Colonic mucosa (tissue), 4 donors: ENCODE data around the gene KIAA0513. TPM values are rescaled to one million over a fixed set of nuclear protein-coding genes. Genes with fewer than 3 reads are reported as not detected.

ENCODE experiments used
- DNase-seq: peaks from one replicate; pipeline ENCODE4 v3.0.0-alpha.2; 2020
- H3K27ac ChIP-seq: fragments of 200-600 bp; one replicate; pipeline ENCODE4 v1.8.0; 2021
- H3K27me3 ChIP-seq: fragments of 200-600 bp; one replicate; pipeline ENCODE4 v1.8.0; 2021
- H3K36me3 ChIP-seq: fragments of 200-600 bp; one replicate; pipeline ENCODE4 v1.8.0; 2021
- H3K4me1 ChIP-seq: fragments of 200-600 bp; one replicate; pipeline ENCODE4 v1.8.0; 2021; ENCODE audit warnings: mild to moderate bottlenecking
- H3K4me3 ChIP-seq: fragments of 200-600 bp; one replicate; pipeline ENCODE4 v1.8.0; 2021
- H3K9ac ChIP-seq, 2 donors: one replicate each; pipeline ENCODE4 v1.7.0; 2013; ENCODE audit warnings: control low read depth in 2 of 2, low read depth in 2 of 2, low read length in 2 of 2
- H3K9me3 ChIP-seq: fragments of 200-600 bp; one replicate; pipeline ENCODE4 v1.8.0; 2021
- CTCF ChIP-seq: fragments of 200-600 bp; IDR thresholded peaks from one replicate; pipeline ENCODE4 v1.8.0; 2022; ENCODE audit warnings: antibody characterized with exemption, mild to moderate bottlenecking
- intact Hi-C: fragments of 100-400 bp; cut with DNase I; formaldehyde crosslinking; loops from one replicate; pipeline ENCODE4 v1.14.1; 2022
- total RNA-seq, 2 donors: library from RNA; stranded (reverse); fragmentation: NEBNext Ultra II Directional in 1 of 2; extraction: Animal tissue kit (Norgen Biotek cat#: 25700) in 1 of 2; gene quantifications; one replicate each; pipeline ENCODE4 v1.2.1, GENCODE V29; 2021
- donor health status: healthy.
- donor health status: DM: no; HTN: no; CAD: no.
- donor health status: DM: no; HTN: no; CAD: no.

KIAA0513 gene
- total RNA-seq, 2 donors from 2014 or later: 17.7 to 22.8 TPM

- H3K9ac ChIP-seq: no peak overlapping the region
- TF ChIP-seq CTCF: no peak
- H3K9me3 ChIP-seq: no peaks in the 10 kb centered on the region
- H3K36me3 ChIP-seq: no peaks in the 10 kb centered on the region
- H3K4me1 ChIP-seq: peaks cover 4% of the 10 kb centered on the region
- H3K27ac ChIP-seq: no peak overlapping the region
- no peak overlapping the region for H3K4me3 ChIP-seq
- intact Hi-C loops: no loop called here
- no peaks in the 10 kb centered on the region for H3K27me3 ChIP-seq
- DNase-seq: no peak
Measured at GRCh38 chr16:85133290-85133599, 105.7 kb downstream of the KIAA0513 start.

GRCh38 chr16:85134076-85134788, 106.6 kb downstream of the KIAA0513 start:
- no peak for TF ChIP-seq CTCF
- Histone ChIP-seq H3K4me1 (peaks cover 4% of the 10 kb centered on the region), H3K27me3 (no peaks in the 10 kb centered on the region), H3K36me3 (no peaks in the 10 kb centered on the region), H3K4me3 (no peak overlapping the region), H3K9me3 (no peaks in the 10 kb centered on the region), H3K9ac (no peak overlapping the region), H3K27ac (no peak overlapping the region)
- intact Hi-C loops: no loop called here
- no peak for DNase-seq

- DNase-seq: no peak
- no peak for TF ChIP-seq CTCF
- Histone ChIP-seq H3K9me3 (no peaks in the 10 kb centered on the region), H3K4me1 (peaks cover 4% of the 10 kb centered on the region), H3K27me3 (no peaks in the 10 kb centered on the region), H3K4me3 (no peak overlapping the region), H3K36me3 (no peaks in the 10 kb centered on the region), H3K27ac (no peak overlapping the region), H3K9ac (no peak overlapping the region)
- intact Hi-C loops: no loop called here
Measured at GRCh38 chr16:85134789-85135142, 107.2 kb downstream of the KIAA0513 start.

- no peaks in the 10 kb centered on the region for H3K36me3 ChIP-seq
- intact Hi-C loops: no loop called here
- no peaks in the 10 kb centered on the region for H3K27me3 ChIP-seq
- H3K9ac ChIP-seq: no peak overlapping the region
- H3K27ac ChIP-seq: peak overlapping the region; percentile 79
- DNase-seq: no peak
- no peaks in the 10 kb centered on the region for H3K9me3 ChIP-seq
- peaks cover 4% of the 10 kb centered on the region for H3K4me1 ChIP-seq
- TF ChIP-seq CTCF: no peak
- no peak overlapping the region for H3K4me3 ChIP-seq
Measured at GRCh38 chr16:85136213-85136701, 108.7 kb downstream of the KIAA0513 start.

GRCh38 chr16:85136702-85137322, 109.2 kb downstream of the KIAA0513 start:
- H3K4me1 ChIP-seq: peaks cover 4% of the 10 kb centered on the region
- H3K4me3 ChIP-seq: peak overlapping the region; percentile 14
- H3K27ac ChIP-seq: peak overlapping the region; percentile 79
- DNase-seq: peak; percentile 55
- intact Hi-C loops: no loop called here
- H3K36me3 ChIP-seq: no peaks in the 10 kb centered on the region
- TF ChIP-seq CTCF: no peak
- H3K9me3 ChIP-seq: no peaks in the 10 kb centered on the region
- H3K9ac ChIP-seq: peak overlapping the region; percentile 26 to 35
- no peaks in the 10 kb centered on the region for H3K27me3 ChIP-seq
